Measurements from ENCODE around the gene THSD4.

Gene THSD4

GRCh38 chr15:71103102-71103676, 12.1 kb upstream of the THSD4 start:
- DNase-seq = peak; percentile 47

- no peak for DNase-seq
Measured at GRCh38 chr15:71104636-71105035, 10.6 kb upstream of the THSD4 start.

GRCh38 chr15:71105444-71105843, 9.8 kb upstream of the THSD4 start:
- DNase-seq = no peak

GRCh38 chr15:71106802-71107500, 8.3 kb upstream of the THSD4 start:
- no peak for DNase-seq

GRCh38 chr15:71107501-71107815, 7.8 kb upstream of the THSD4 start:
- DNase-seq = no peak

GRCh38 chr15:71109130-71109529, 6.1 kb upstream of the THSD4 start:
- no peak for DNase-seq

GRCh38 chr15:71109905-71110304, 5.4 kb upstream of the THSD4 start:
- peak; percentile 55 for DNase-seq

GRCh38 chr15:71110405-71111180, 4.7 kb upstream of the THSD4 start:
- DNase-seq = no peak

- no peak for DNase-seq
Measured at GRCh38 chr15:71111181-71111565, 4.1 kb upstream of the THSD4 start.

- no peak for DNase-seq
Measured at GRCh38 chr15:71111950-71112349, 3.3 kb upstream of the THSD4 start.

GRCh38 chr15:71112429-71112828, 2.8 kb upstream of the THSD4 start:
- DNase-seq = no peak

GRCh38 chr15:71114066-71114680, 1.1 kb upstream of the THSD4 start:
- DNase-seq = no peak

- DNase-seq = peak; percentile 24
Measured at GRCh38 chr15:71115567-71116351, 488 bp downstream of the THSD4 start.

- no peak for DNase-seq
Measured at GRCh38 chr15:71116366-71116765, 1.1 kb downstream of the THSD4 start.

GRCh38 chr15:71116942-71117341, 1.7 kb downstream of the THSD4 start:
- DNase-seq = no peak

- DNase-seq = no peak
Measured at GRCh38 chr15:71117714-71118305, 2.5 kb downstream of the THSD4 start.

- no peak for DNase-seq
Measured at GRCh38 chr15:71118345-71118744, 3.1 kb downstream of the THSD4 start.

- DNase-seq = no peak
Measured at GRCh38 chr15:71118881-71119632, 3.8 kb downstream of the THSD4 start.

GRCh38 chr15:71120428-71120944, 5.2 kb downstream of the THSD4 start:
- DNase-seq = no peak

GRCh38 chr15:71121442-71121841, 6.2 kb downstream of the THSD4 start:
- no peak for DNase-seq

- no peak for DNase-seq
Measured at GRCh38 chr15:71124937-71125790, 9.9 kb downstream of the THSD4 start.
